Panc1 (cell line): ENCODE measurements around the gene DYTN.

ENCODE experiments used
- POLR2AphosphoS5 ChIP-seq: IDR thresholded peaks from 2 replicates; pipeline ENCODE4 v1.6.1; 2012; ENCODE audit warnings: mild to moderate bottlenecking, low read depth, low read length, moderate library complexity
- SIN3A ChIP-seq: IDR thresholded peaks from 2 replicates; pipeline ENCODE4 v1.6.1; 2012; ENCODE audit warnings: low read depth, mild to moderate bottlenecking, low read length, moderate library complexity, borderline replicate concordance; ENCODE audit not compliant: insufficient read depth
- TF ChIP-seq, protein P1 (sequence below): fragments of 450-650 bp; IDR thresholded peaks from 2 replicates; pipeline ENCODE4 v1.5.1; 2017; ENCODE audit warnings: mild to moderate bottlenecking

DNA sequence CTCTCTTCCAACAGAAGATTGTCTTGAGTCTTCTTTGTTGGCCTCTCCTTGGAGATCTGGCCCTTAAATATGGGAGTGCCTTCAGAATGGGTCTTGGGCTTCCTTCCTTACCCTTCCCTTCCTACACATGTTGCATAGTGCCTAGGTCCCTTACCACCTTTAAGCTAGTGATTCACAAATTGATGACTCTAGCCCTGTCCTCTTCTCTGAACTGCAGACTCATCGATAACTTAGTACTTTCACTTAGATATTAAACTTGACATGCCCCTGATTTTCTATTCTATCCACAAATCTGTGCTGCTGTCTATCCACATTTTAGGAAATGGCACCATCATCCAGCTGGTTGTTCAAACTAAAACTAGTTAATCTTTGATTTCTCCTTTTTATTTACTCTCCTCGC, 9.1 kb upstream of the DYTN start:
- TF ChIP-seq, protein P1, sequence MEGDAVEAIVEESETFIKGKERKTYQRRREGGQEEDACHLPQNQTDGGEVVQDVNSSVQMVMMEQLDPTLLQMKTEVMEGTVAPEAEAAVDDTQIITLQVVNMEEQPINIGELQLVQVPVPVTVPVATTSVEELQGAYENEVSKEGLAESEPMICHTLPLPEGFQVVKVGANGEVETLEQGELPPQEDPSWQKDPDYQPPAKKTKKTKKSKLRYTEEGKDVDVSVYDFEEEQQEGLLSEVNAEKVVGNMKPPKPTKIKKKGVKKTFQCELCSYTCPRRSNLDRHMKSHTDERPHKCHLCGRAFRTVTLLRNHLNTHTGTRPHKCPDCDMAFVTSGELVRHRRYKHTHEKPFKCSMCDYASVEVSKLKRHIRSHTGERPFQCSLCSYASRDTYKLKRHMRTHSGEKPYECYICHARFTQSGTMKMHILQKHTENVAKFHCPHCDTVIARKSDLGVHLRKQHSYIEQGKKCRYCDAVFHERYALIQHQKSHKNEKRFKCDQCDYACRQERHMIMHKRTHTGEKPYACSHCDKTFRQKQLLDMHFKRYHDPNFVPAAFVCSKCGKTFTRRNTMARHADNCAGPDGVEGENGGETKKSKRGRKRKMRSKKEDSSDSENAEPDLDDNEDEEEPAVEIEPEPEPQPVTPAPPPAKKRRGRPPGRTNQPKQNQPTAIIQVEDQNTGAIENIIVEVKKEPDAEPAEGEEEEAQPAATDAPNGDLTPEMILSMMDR = no peak
- TF ChIP-seq POLR2AphosphoS5 (no peak), SIN3A (no peak)
